ENCODE data around the gene FNDC1.

Gene FNDC1

DNA sequence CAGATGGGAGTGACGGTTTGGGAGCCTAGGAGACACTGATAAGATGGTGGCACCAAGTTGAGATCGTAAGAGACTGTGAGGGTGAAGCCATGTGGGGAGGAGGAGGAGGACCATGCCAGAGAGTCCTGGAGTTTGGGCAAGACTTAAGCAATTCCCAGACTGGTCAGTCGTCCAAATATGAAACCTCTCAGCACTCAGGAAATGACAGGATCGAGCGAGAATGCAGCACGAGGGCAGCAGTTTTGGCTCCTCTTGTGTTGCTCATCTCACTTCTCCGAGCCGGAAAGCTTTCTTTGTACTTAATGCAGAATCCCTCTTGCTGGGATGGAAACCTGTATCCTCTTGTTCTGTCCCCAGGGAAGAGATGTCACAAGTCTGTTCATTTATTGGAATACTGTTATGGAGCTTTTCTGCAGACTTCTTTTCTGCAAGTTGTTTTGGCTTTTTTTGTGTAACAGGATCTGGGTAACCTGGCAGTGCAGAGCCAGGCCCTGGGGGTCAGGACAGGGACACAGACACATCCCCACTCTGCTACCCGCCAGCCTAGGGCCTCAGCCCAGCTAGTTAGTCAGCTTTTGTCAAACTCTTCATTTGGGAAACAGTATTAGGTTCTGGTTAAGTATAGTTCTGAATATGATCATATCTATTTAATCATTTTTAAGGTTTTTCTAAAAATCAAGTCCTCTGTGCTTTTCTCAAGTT, 34.3 kb downstream of the FNDC1 start:
- DNase-seq (ENCODE audit: low read depth in 3 of 3, low spot score in 1 of 3): no peak

GRCh38 chr6:159204605-159205004, 35.4 kb downstream of the FNDC1 start:
- no peak for DNase-seq (ENCODE audit: low read depth in 3 of 3, low spot score in 1 of 3)

GRCh38 chr6:159212028-159212427, 42.8 kb downstream of the FNDC1 start:
- DNase-seq (ENCODE audit: low read depth in 3 of 3, low spot score in 1 of 3): no peak

DNA sequence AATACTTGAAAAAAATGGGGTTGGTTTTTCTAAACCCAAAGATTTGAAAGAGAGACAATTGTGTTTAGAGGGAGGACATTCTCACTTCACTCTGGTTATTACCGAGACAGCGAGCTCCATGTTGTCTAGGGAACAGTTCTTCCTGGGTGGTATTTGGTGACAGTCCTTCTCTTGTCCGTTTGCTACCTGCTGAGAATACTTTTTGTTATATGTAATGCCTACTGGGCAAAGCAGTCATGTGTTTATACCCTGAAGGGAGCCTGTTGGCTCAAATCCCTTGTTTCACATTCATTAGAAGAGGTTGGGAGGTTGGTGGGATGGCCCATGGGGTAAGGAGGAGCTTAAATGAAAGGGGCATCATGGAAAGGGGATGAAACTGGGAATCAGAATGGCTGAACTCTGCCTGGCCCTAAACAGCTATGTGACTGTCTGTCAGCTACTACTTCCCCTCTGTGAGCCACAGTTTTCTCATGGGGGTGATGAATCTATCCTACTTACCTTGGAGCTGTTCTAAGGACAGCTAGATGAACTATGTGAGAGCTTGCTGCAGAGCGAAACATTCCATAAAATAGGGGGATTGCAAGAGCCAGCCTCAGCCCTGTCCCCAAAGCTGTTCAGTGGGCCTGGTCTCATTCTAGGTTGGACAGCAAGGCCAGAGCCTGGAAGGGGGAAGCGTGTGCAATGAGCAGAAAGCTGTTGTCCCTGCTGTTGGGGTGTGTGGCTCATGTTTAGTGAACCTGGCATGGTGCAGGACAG, 43.5 kb downstream of the FNDC1 start:
- DNase-seq (ENCODE audit: low read depth in 3 of 3, low spot score in 1 of 3): no peak

DNA sequence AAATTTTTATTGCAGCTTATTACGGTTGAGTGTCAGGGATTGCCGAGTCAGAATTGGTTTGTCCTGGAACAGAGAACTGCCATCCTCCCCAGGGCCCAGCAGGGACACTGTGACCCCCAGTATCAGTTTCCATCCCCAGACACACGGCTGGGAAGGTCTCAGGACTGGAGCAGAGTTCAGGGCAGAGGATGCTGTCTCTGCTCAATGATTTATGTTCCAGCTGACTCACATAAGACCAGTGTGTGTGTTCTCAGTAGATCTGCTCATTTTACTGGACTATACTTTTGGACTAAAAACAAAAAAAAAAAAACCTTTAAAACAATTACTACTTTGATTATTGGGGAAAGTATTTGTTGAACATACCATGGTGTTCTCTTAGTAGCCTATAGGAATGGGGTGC, 44.2 kb downstream of the FNDC1 start:
- no peak for DNase-seq (ENCODE audit: low read depth in 3 of 3, low spot score in 1 of 3)

- no peak for DNase-seq (ENCODE audit: low read depth in 3 of 3, low spot score in 1 of 3)
Observed at GRCh38 chr6:159214281-159214680, 45.1 kb downstream of the FNDC1 start.

- DNase-seq (ENCODE audit: low read depth in 3 of 3, low spot score in 1 of 3): no peak
Observed at GRCh38 chr6:159217595-159218275, 48.5 kb downstream of the FNDC1 start.

GRCh38 chr6:159220093-159220492, 50.9 kb downstream of the FNDC1 start:
- no peak for DNase-seq (ENCODE audit: low read depth in 3 of 3, low spot score in 1 of 3)

GRCh38 chr6:159221486-159222170, 52.4 kb downstream of the FNDC1 start:
- no peak for DNase-seq (ENCODE audit: low read depth in 3 of 3, low spot score in 1 of 3)

- no peak for DNase-seq (ENCODE audit: low read depth in 3 of 3, low spot score in 1 of 3)
Observed at GRCh38 chr6:159224452-159224851, 55.3 kb downstream of the FNDC1 start.

DNA sequence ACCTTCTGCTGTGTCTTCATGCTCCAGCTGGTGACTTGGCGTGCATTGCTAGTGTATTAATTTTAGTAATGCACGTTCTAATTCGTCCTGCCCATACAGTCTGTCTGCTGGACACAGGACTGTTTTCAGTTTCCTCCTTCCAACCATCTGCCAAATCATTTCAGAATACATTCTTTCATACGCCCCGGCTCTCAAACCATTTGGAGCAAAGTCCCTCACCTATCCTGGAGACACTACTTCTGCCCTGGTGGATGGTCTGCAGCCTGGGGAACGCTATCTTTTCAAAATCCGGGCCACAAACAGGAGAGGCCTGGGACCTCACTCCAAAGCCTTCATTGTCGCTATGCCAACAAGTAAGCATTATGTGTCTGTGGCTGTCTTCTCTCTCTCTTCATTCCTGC, 60.5 kb downstream of the FNDC1 start:
- no peak for DNase-seq (ENCODE audit: low read depth in 3 of 3, low spot score in 1 of 3)

DNA sequence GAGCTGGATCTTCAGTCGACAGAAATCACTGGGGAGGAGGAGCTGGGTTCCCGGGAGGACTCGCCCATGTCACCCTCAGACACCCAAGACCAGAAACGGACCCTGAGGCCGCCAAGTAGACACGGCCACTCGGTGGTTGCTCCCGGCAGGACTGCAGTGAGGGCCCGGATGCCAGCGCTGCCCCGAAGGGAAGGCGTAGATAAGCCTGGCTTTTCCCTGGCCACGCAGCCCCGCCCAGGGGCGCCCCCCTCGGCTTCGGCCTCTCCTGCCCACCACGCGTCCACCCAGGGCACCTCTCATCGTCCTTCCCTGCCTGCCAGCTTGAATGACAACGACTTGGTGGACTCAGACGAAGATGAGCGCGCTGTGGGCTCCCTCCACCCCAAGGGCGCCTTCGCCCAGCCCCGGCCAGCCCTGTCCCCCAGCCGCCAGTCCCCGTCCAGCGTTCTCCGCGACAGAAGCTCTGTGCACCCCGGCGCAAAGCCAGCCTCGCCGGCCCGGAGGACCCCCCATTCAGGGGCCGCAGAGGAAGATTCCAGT, 63.0 kb downstream of the FNDC1 start:
- no peak for DNase-seq (ENCODE audit: low read depth in 3 of 3, low spot score in 1 of 3)

DNA sequence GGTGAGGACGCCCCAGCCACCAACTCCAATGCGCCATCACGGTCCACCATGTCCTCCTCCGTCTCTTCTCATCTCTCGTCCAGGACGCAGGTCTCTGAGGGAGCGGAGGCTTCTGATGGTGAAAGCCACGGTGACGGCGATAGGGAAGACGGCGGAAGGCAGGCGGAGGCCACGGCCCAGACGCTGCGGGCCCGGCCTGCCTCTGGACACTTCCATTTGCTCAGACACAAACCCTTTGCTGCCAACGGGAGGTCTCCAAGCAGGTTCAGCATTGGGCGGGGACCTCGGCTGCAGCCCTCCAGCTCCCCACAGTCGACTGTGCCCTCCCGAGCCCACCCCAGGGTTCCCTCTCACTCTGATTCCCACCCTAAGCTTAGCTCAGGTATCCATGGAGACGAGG, 63.6 kb downstream of the FNDC1 start:
- DNase-seq (ENCODE audit: low read depth in 3 of 3, low spot score in 1 of 3): no peak

DNA sequence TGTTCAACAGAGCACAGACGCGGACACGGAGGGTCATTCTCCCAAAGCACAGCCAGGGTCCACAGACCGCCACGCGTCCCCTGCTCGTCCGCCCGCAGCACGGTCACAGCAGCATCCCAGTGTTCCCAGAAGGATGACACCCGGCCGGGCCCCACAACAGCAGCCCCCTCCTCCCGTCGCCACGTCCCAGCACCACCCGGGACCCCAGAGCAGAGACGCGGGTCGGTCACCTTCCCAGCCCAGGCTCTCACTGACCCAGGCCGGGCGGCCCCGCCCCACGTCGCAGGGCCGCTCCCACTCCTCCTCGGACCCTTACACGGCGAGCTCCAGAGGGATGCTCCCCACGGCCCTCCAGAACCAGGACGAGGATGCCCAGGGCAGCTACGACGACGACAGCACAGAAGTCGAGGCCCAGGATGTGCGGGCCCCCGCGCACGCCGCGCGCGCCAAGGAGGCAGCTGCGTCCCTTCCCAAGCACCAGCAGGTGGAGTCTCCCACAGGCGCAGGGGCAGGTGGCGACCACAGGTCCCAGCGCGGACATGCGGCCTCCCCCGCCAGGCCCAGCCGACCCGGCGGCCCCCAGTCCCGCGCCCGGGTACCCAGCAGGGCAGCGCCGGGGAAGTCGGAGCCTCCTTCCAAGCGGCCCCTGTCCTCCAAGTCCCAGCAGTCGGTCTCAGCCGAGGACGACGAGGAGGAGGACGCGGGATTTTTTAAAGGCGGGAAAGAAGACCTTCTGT, 64.3 kb downstream of the FNDC1 start:
- no peak for DNase-seq (ENCODE audit: low read depth in 3 of 3, low spot score in 1 of 3)

GRCh38 chr6:159234102-159234553, 64.9 kb downstream of the FNDC1 start:
- DNase-seq (ENCODE audit: low read depth in 3 of 3, low spot score in 1 of 3): no peak

DNA sequence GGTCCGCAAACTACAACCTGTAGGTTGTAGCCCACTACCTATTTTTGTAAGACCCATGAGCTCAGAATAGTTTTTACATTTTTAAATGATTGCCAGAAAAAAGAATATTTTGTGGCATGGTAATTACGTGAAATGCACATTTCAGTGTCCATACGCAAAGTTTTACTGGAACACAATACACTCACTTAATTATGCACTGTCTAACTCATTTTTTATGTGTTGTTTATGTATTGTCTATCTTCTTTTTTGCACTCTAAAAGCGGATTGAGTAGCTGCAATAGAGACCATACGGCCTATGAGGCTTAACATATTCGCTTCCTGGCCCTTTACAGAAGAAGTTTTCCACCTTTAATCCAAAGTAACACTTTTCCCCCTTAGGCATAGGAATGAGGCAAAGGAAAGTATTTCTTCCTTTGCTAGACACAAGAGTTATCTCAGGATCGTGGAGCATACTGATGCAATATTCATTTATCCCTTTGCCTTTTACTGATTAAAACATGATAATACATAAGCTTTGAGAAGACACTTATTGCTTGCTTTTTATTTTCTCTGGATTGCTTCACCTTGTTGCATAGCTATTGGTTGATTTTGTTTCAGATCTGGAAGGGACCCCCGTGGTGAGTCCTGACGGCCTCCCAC, 69.8 kb downstream of the FNDC1 start:
- no peak for DNase-seq (ENCODE audit: low read depth in 3 of 3, low spot score in 1 of 3)

DNA sequence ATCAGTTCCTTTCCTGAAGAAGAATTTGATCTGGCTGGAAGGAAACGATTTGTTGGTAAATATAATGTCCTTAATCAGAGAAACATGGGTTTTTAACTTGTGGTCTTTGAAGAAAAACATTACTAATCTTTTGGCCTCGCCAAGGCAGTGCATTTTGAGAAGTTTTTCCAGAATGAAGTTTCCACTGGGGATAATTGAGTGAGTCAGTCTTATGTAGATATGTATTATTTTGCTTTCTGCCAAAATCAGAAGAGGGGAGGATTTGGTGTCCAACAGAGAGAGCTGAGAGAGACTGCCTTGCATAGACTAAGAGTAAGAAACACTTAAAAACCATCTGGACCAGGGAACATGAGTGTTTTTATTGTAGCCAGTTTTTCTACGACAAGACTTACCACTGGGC, 79.9 kb downstream of the FNDC1 start:
- no peak for DNase-seq (ENCODE audit: low read depth in 3 of 3, low spot score in 1 of 3)

DNA sequence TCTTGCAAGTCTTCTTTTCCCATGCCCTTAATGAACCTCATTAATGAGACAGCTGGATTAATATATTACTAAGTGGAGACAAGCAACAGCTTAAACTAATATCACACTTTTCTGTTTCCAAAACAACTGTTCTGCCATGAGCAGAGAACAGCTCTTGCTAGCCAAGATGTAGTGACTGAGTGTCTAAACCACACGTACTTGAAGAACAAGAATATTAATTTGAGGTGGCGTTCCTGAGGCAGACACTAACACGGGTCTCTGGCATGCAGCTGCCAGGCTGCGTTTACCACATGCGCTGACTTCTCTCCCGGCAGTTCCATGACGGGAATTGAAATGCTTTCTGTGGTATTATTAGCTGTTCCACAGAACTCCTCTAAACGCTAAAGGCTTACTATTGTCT, 80.6 kb downstream of the FNDC1 start:
- DNase-seq (ENCODE audit: low read depth in 3 of 3, low spot score in 1 of 3): no peak

GRCh38 chr6:159250633-159251032, 81.4 kb downstream of the FNDC1 start:
- no peak for DNase-seq (ENCODE audit: low read depth in 3 of 3, low spot score in 1 of 3)

- no peak for DNase-seq (ENCODE audit: low read depth in 3 of 3, low spot score in 1 of 3)
Observed at GRCh38 chr6:159252955-159253508, 83.8 kb downstream of the FNDC1 start.

Measured in stimulated activated CD4-positive, alpha-beta T cell treated with anti-CD3 and anti-CD28 coated beads, TNF-alpha, amount 100 ng/mL, for 1 hour (primary cell).